Nephron (organoid): ENCODE results near the gene ABTB2.

Source experiments
- H3K27ac Mint-ChIP-seq, 3 experiments: 2 replicates each; pipeline ENCODE4 v1.8.0; 2020; ENCODE audit warnings: mixed read lengths in 3 of 3, mild to moderate bottlenecking in 2 of 3, moderate library complexity in 1 of 3
- H3K27me3 Mint-ChIP-seq: 2 replicates; pipeline ENCODE4 v1.8.0; 2021; ENCODE audit warnings: low read depth, mild to moderate bottlenecking, moderate library complexity, mixed read lengths
- H3K36me3 Mint-ChIP-seq: 2 replicates; pipeline ENCODE4 v1.8.0; 2020; ENCODE audit warnings: low read depth, mixed read lengths
- H3K4me1 Mint-ChIP-seq: 2 replicates; pipeline ENCODE4 v1.8.0; 2020; ENCODE audit warnings: mixed read lengths
- H3K4me3 Mint-ChIP-seq, 3 experiments: 2 replicates each; pipeline ENCODE4 v1.8.0; 2020; ENCODE audit warnings: mild to moderate bottlenecking in 3 of 3, mixed read lengths in 3 of 3, moderate library complexity in 2 of 3
- H3K9me3 Mint-ChIP-seq: 2 replicates; pipeline ENCODE4 v1.8.0; 2020; ENCODE audit warnings: mixed read lengths
- TF ChIP-seq, protein P1 (sequence below), 3 experiments: fragments of 200-600 bp; sonication (generic); IDR thresholded peaks; one replicate each; pipeline ENCODE4 v1.5.0; 2021; ENCODE audit warnings: antibody characterized with exemption in 3 of 3; ENCODE audit not compliant: unreplicated experiment in 3 of 3

The ABTB2 gene

GRCh38 chr11:34292111-34292510 is 65.7 kb downstream of the ABTB2 start:
- TF ChIP-seq, protein P1, sequence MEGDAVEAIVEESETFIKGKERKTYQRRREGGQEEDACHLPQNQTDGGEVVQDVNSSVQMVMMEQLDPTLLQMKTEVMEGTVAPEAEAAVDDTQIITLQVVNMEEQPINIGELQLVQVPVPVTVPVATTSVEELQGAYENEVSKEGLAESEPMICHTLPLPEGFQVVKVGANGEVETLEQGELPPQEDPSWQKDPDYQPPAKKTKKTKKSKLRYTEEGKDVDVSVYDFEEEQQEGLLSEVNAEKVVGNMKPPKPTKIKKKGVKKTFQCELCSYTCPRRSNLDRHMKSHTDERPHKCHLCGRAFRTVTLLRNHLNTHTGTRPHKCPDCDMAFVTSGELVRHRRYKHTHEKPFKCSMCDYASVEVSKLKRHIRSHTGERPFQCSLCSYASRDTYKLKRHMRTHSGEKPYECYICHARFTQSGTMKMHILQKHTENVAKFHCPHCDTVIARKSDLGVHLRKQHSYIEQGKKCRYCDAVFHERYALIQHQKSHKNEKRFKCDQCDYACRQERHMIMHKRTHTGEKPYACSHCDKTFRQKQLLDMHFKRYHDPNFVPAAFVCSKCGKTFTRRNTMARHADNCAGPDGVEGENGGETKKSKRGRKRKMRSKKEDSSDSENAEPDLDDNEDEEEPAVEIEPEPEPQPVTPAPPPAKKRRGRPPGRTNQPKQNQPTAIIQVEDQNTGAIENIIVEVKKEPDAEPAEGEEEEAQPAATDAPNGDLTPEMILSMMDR (IDR thresholded peaks at IDR 0.05; ENCODE audit: unreplicated experiment in 3 of 3), result no peak
- Mint-ChIP-seq H3K9me3 (no peaks in the 10 kb centered on the region), H3K27me3 (no peaks in the 10 kb centered on the region), H3K4me3 (no peak overlapping the region), H3K27ac (peak overlapping the region; percentile 7 to 62 (median 7)), H3K36me3 (no peaks in the 10 kb centered on the region), H3K4me1 (peaks cover 23% of the 10 kb centered on the region)

- H3K9me3 Mint-ChIP-seq, result no peaks in the 10 kb centered on the region
- no peaks in the 10 kb centered on the region for H3K36me3 Mint-ChIP-seq
- no peak overlapping the region for H3K27ac Mint-ChIP-seq
- no peaks in the 10 kb centered on the region for H3K27me3 Mint-ChIP-seq
- H3K4me1 Mint-ChIP-seq, result peaks cover 24% of the 10 kb centered on the region
- TF ChIP-seq, protein P1 (IDR thresholded peaks at IDR 0.05; ENCODE audit: unreplicated experiment in 3 of 3), result no peak
- no peak overlapping the region for H3K4me3 Mint-ChIP-seq
Observed at GRCh38 chr11:34290926-34291325, 66.9 kb downstream of the ABTB2 start.

DNA sequence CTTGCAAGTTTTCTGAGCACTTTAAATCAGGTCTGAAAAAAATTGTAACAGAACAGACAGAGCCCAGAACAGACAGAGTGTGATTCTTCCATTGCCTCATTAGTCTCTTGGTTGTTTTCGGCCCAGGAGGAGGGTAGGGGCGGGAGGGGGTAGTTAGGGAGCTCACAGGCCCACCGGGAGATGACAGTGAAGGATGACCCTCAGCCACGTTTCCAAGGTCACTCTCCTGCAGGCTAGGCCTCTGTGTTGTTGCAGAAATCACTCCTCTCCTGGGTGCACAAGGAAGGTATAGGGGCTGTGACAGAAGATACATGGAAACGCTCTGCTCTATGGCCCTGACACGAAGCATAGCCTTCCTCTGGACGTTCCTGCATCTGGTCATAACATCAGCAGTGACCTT is 69.3 kb downstream of the ABTB2 start:
- H3K27ac Mint-ChIP-seq, result no peak overlapping the region
- TF ChIP-seq, protein P1 (IDR thresholded peaks at IDR 0.05; ENCODE audit: unreplicated experiment in 3 of 3), result no peak
- H3K4me1 Mint-ChIP-seq, result peaks cover 38% of the 10 kb centered on the region
- no peaks in the 10 kb centered on the region for H3K9me3 Mint-ChIP-seq
- no peaks in the 10 kb centered on the region for H3K36me3 Mint-ChIP-seq
- no peak overlapping the region for H3K4me3 Mint-ChIP-seq
- H3K27me3 Mint-ChIP-seq, result no peaks in the 10 kb centered on the region

DNA sequence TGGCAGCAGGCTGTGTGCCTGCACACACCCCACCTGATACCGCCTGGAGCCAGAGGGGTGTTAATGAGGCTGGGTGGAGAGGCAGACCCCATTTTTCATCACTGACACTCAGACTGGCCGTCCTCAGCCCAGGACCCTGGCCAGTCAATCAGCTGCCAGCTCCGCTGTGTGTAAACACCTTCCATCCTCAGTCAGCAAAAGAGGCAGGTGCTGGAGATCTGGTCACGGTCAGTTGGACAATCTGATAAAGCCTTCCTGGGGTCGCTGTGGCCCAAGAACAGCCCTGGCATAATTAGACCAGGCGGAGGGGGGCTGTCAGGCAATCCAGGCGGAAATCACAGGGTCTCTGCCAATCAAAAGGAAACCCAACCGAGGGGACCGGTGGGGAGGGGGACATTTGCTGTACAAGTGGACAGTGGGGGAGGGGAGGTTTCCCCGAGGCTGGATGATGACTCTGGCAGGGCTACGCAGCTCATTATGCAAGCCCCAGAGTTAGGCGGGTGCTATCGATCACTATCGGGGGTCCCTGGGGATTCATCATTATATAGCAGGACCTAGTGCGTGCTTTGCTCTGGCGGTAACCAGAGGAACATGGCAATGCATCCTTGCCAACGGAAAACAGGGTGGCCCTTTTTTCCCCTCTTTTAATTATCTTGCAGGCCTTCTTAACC is 72.9 kb downstream of the ABTB2 start:
- Mint-ChIP-seq H3K4me1 (peaks cover 30% of the 10 kb centered on the region), H3K9me3 (no peaks in the 10 kb centered on the region), H3K36me3 (no peaks in the 10 kb centered on the region), H3K4me3 (no peak overlapping the region), H3K27ac (no peak overlapping the region), H3K27me3 (no peaks in the 10 kb centered on the region)
- TF ChIP-seq, protein P1 (IDR thresholded peaks at IDR 0.05; ENCODE audit: unreplicated experiment in 3 of 3), result no peak

- no peaks in the 10 kb centered on the region for H3K27me3 Mint-ChIP-seq
- TF ChIP-seq, protein P1 (IDR thresholded peaks at IDR 0.05; ENCODE audit: unreplicated experiment in 3 of 3), result no peak
- no peak overlapping the region for H3K27ac Mint-ChIP-seq
Observed at GRCh38 chr11:34284156-34284555, 73.7 kb downstream of the ABTB2 start.

More at GRCh38 chr11:34284156-34284555, 73.7 kb downstream of the ABTB2 start:
- no peak overlapping the region for H3K4me3 Mint-ChIP-seq
- peaks cover 27% of the 10 kb centered on the region for H3K4me1 Mint-ChIP-seq
- H3K36me3 Mint-ChIP-seq, result no peaks in the 10 kb centered on the region
- no peaks in the 10 kb centered on the region for H3K9me3 Mint-ChIP-seq
